Astrocyte of the spinal cord (primary cell): ENCODE results near the gene IGFBP5.

Source experiments
- DNase-seq: peaks from one replicate; pipeline ENCODE4 v3.0.0; 2011; ENCODE audit warnings: low read depth, low spot score
- H3K4me3 ChIP-seq: 2 replicates; pipeline ENCODE4 v1.5.1; 2011; ENCODE audit warnings: low read depth, mild to moderate bottlenecking, low read length, moderate library complexity
- CTCF ChIP-seq: IDR thresholded peaks from 2 replicates; pipeline ENCODE4 v1.5.1; 2012; ENCODE audit warnings: low read depth, mild to moderate bottlenecking, low read length, inconsistent platforms
- in situ Hi-C: cut with HindIII; loops from 2 replicates; pipeline ENCODE4 v1.10.0; 2017; ENCODE audit warnings: low sequenced_read_pairs

IGFBP5 gene

GRCh38 chr2:216624251-216624650, 71.1 kb downstream of the IGFBP5 start:
- in situ Hi-C loops: no loop called here
- no peak for DNase-seq
- TF ChIP-seq CTCF: no peak
- H3K4me3 ChIP-seq: no peak overlapping the region

GRCh38 chr2:216622526-216622925, 72.8 kb downstream of the IGFBP5 start:
- H3K4me3 ChIP-seq: no peak overlapping the region
- no peak for TF ChIP-seq CTCF
- DNase-seq: no peak
- in situ Hi-C loops: no loop called here
